ENCODE measurements around the gene ZNF888. TPM values are rescaled to one million over a fixed set of nuclear protein-coding genes. Genes with fewer than 3 reads are reported as not detected.

Gene ZNF888
- total and polyA plus RNA-seq, 9 of the 15 experiments (the other 6 are each of a cell fraction or from before 2014, with no cell fraction given), result 1.6 to 13.3 (median 9.9) TPM

GRCh38 chr19:52897138-52897935 lies 25.9 kb downstream of the ZNF888 start, which contains the start of gene ZNF320 (continued):
- TF ChIP-seq RERE (CRISPR knock-in tag; IDR thresholded peaks at IDR 0.05; ENCODE audit: borderline replicate concordance) (0 out of 2 replicates have a peak, but pooled peaks have one; percentile 37), PPARD (CRISPR knock-in tag; IDR thresholded peaks at IDR 0.05) (no peak), PHF21A (IDR thresholded peaks at IDR 0.05; ENCODE audit: borderline replicate concordance, low read depth) (no peak), TAF7 (tag; IDR thresholded peaks at IDR 0.05) (peak; percentile 55; the same call in 1 of the 2 replicates), RBM22 (IDR thresholded peaks at IDR 0.05; ENCODE audit: low read depth, low read length, poor library complexity, severe bottlenecking) (no peak), ARID4B (CRISPR knock-in tag; IDR thresholded peaks at IDR 0.05) (peak; percentile 59), KLF13 (tag; IDR thresholded peaks at IDR 0.05; ENCODE audit: borderline replicate concordance, low read depth) (peak; percentile 23; the same call in 1 of the 2 replicates), SNAPC5 (CRISPR knock-in tag; IDR thresholded peaks at IDR 0.05) (no peak), STAT5B (CRISPR knock-in tag; IDR thresholded peaks at IDR 0.05) (no peak), POLR3A (IDR thresholded peaks at IDR 0.05; ENCODE audit: borderline replicate concordance, extremely low read depth, insufficient read depth, insufficient read length) (no peak), NR0B1 (IDR thresholded peaks at IDR 0.05; ENCODE audit: partially characterized antibody) (no peak), NKRF (IDR thresholded peaks at IDR 0.05; ENCODE audit: borderline replicate concordance) (peak; percentile 73)
